Measurements from ENCODE around the gene GLMP.

DNA sequence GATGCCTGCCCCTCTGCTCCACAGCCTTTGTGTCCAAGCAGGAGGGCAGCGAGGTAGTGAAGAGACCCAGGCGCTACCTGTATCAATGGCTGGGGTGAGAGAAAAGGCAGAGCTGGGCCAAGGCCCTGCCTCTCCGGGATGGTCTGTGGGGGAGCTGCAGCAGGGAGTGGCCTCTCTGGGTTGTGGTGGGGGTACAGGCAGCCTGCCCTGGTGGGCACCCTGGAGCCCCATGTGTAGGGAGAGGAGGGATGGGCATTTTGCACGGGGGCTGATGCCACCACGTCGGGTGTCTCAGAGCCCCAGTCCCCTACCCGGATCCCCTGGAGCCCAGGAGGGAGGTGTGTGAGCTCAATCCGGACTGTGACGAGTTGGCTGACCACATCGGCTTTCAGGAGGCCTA lies 52.7 kb downstream of the GLMP start:
- TF ChIP-seq EZH2 (IDR thresholded peaks at IDR 0.05; ENCODE audit: borderline replicate concordance, insufficient read depth, low read depth, low read length, poor library complexity, severe bottlenecking), result no peak
- TF ChIP-seq, protein P1, sequence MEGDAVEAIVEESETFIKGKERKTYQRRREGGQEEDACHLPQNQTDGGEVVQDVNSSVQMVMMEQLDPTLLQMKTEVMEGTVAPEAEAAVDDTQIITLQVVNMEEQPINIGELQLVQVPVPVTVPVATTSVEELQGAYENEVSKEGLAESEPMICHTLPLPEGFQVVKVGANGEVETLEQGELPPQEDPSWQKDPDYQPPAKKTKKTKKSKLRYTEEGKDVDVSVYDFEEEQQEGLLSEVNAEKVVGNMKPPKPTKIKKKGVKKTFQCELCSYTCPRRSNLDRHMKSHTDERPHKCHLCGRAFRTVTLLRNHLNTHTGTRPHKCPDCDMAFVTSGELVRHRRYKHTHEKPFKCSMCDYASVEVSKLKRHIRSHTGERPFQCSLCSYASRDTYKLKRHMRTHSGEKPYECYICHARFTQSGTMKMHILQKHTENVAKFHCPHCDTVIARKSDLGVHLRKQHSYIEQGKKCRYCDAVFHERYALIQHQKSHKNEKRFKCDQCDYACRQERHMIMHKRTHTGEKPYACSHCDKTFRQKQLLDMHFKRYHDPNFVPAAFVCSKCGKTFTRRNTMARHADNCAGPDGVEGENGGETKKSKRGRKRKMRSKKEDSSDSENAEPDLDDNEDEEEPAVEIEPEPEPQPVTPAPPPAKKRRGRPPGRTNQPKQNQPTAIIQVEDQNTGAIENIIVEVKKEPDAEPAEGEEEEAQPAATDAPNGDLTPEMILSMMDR (IDR thresholded peaks at IDR 0.05), result no peak
